Measurements from ENCODE around the gene ZNF860.

The ZNF860 gene

GRCh38 chr3:32021748-32022147 lies 40.2 kb downstream of the ZNF860 start:
- CTCF ChIA-PET: interaction anchor here (1.3 to 2.3 kb wide), 3 partner anchors 122 to 133 kb away, joined by 3 to 8 read pairs (median 4); no protein-coding TSS in a partner anchor
- Mint-ChIP-seq H3K4me1 (no peaks in the 10 kb centered on the region), H3K27me3 (peaks cover 13% of the 10 kb centered on the region), H3K36me3 (no peaks in the 10 kb centered on the region), H3K27ac (no peak overlapping the region), H3K9me3 (no peaks in the 10 kb centered on the region), H3K4me3 (no peak overlapping the region)
- no peak for DNase-seq

GRCh38 chr3:32022947-32023346 lies 41.4 kb downstream of the ZNF860 start:
- Mint-ChIP-seq H3K4me3 (no peak overlapping the region), H3K9me3 (no peaks in the 10 kb centered on the region), H3K27ac (no peak overlapping the region), H3K27me3 (peaks cover 17% of the 10 kb centered on the region), H3K36me3 (no peaks in the 10 kb centered on the region), H3K4me1 (no peaks in the 10 kb centered on the region)
- DNase-seq: no peak
- CTCF ChIA-PET: interaction anchor here (1.3 to 2.3 kb wide), 4 partner anchors 10 to 131 kb away, joined by 3 to 8 read pairs (median 4); no protein-coding TSS in a partner anchor

- H3K4me3 Mint-ChIP-seq: no peak overlapping the region
- H3K4me1 Mint-ChIP-seq: no peaks in the 10 kb centered on the region
- H3K27ac Mint-ChIP-seq: no peak overlapping the region
- H3K9me3 Mint-ChIP-seq: no peaks in the 10 kb centered on the region
- no peaks in the 10 kb centered on the region for H3K36me3 Mint-ChIP-seq
- CTCF ChIA-PET: interaction anchor here (1.1 to 1.2 kb wide), 2 partner anchors 8 to 118 kb away, joined by 3 to 4 read pairs; no protein-coding TSS in a partner anchor
- DNase-seq: no peak
- peaks cover 15% of the 10 kb centered on the region for H3K27me3 Mint-ChIP-seq
Measured at GRCh38 chr3:32026593-32026992, 45.0 kb downstream of the ZNF860 start.

- Mint-ChIP-seq H3K36me3 (peaks cover 6% of the 10 kb centered on the region), H3K27ac (no peak overlapping the region), H3K4me3 (no peak overlapping the region), H3K27me3 (peaks cover 33% of the 10 kb centered on the region), H3K9me3 (peaks cover 11% of the 10 kb centered on the region), H3K4me1 (no peaks in the 10 kb centered on the region)
- no peak for DNase-seq
- CTCF ChIA-PET: no interaction called here
Measured at GRCh38 chr3:32037932-32038267, 56.4 kb downstream of the ZNF860 start.

GRCh38 chr3:32041316-32041715 lies 59.8 kb downstream of the ZNF860 start:
- Mint-ChIP-seq H3K4me3 (no peak overlapping the region), H3K27ac (no peak overlapping the region), H3K4me1 (no peaks in the 10 kb centered on the region), H3K9me3 (peaks cover 18% of the 10 kb centered on the region), H3K36me3 (peaks cover 6% of the 10 kb centered on the region), H3K27me3 (peaks cover 17% of the 10 kb centered on the region)
- no peak for DNase-seq
- CTCF ChIA-PET: interaction anchor here (0.9 kb wide), 1 partner anchor 16 kb away, joined by 3 read pairs; no protein-coding TSS in a partner anchor

Measured in activated naive CD4-positive, alpha-beta T cell treated with anti-CD3 and anti-CD28 coated beads, Interleukin-2, amount 10 ng/mL, durations not matched to agents 7 days and 5 days (primary cell).